NCI-H526 (cell line): ENCODE measurements around the gene RFLNA.
"Not testable (repeated sequence)": the region's sequence is repeated elsewhere in the genome, so short reads cannot be mapped to it uniquely, and the experiment has no call there.

Source experiments
- DNase-seq, 2 experiments: peaks; one replicate each; lab custom pipeline; 2025; lab: John Stamatoyannopoulos, UW

Gene RFLNA

GRCh38 chr12:124319368-124320050 is 24.6 kb downstream of the RFLNA start:
- DNase-seq: no peak

- DNase-seq: peak in 1 of 2 experiments; percentile 58
Measured at GRCh38 chr12:124321040-124321481, 26.2 kb downstream of the RFLNA start.

GRCh38 chr12:124321556-124322270 is 26.8 kb downstream of the RFLNA start:
- no peak for DNase-seq

- no peak for DNase-seq
Measured at GRCh38 chr12:124322271-124322998, 27.5 kb downstream of the RFLNA start.

GRCh38 chr12:124322999-124323328 is 28.1 kb downstream of the RFLNA start:
- DNase-seq: not testable (repeated sequence)

GRCh38 chr12:124323771-124324530 is 29.1 kb downstream of the RFLNA start:
- DNase-seq: no peak

GRCh38 chr12:124324803-124325705 is 30.2 kb downstream of the RFLNA start:
- no peak for DNase-seq

- no peak for DNase-seq
Measured at GRCh38 chr12:124326104-124326503, 31.2 kb downstream of the RFLNA start.

- no peak for DNase-seq
Measured at GRCh38 chr12:124326871-124327270, 32.0 kb downstream of the RFLNA start.

GRCh38 chr12:124327362-124328043 is 32.6 kb downstream of the RFLNA start:
- peak in 1 of 2 experiments; percentile 39 for DNase-seq

GRCh38 chr12:124328116-124328515 is 33.2 kb downstream of the RFLNA start:
- DNase-seq: no peak

- DNase-seq: no peak
Measured at GRCh38 chr12:124328636-124329035, 33.7 kb downstream of the RFLNA start.

GRCh38 chr12:124332058-124332672 is 37.3 kb downstream of the RFLNA start:
- DNase-seq: no peak

- no peak for DNase-seq
Measured at GRCh38 chr12:124332900-124333299, 38.0 kb downstream of the RFLNA start.

- no peak for DNase-seq
Measured at GRCh38 chr12:124333724-124334123, 38.8 kb downstream of the RFLNA start.

- no peak for DNase-seq
Measured at GRCh38 chr12:124334266-124334665, 39.4 kb downstream of the RFLNA start.

- DNase-seq: no peak
Measured at GRCh38 chr12:124334976-124335375, 40.1 kb downstream of the RFLNA start.

- no peak for DNase-seq
Measured at GRCh38 chr12:124335426-124336183, 40.7 kb downstream of the RFLNA start.

GRCh38 chr12:124336184-124336437 is 41.2 kb downstream of the RFLNA start:
- no peak for DNase-seq
